IMR-90 (cell line): Measurements from ENCODE around the gene SH3GL2. TPM values are rescaled to one million over a fixed set of nuclear protein-coding genes. Genes with fewer than 3 reads are reported as not detected.

Experiments
- ATAC-seq: fragments of 200-7000 bp; cut with Tn5 transposase; 2 replicates; pipeline ENCODE4 v1.9.1; 2020; ENCODE audit warnings: low read depth, mild to moderate bottlenecking, moderate library complexity
- BruUV-seq: library from RNA; stranded (reverse); fragments of 400-500 nt; replicated peaks from 2 replicates; lab custom pipeline; 2021; lab: Mats Ljungman, UMichigan
- CTCF ChIA-PET: fragments of 300-600 bp; formaldehyde crosslinking; extraction: SDS; loops from one replicate; lab custom pipeline; 2021; ENCODE audit warnings: antibody characterized with exemption; lab: Yijun Ruan, JAX
- POLR2A ChIA-PET: fragments of 300-600 bp; sonication (Branson Sonifier 250); formaldehyde crosslinking; loops from one replicate; lab custom pipeline; 2022; ENCODE audit warnings: antibody characterized with exemption; ENCODE audit not compliant: unreplicated experiment; lab: Charles Lee
- DNase-seq: peaks from one replicate; pipeline ENCODE4 v3.0.0; 2013
- H2AFZ ChIP-seq: replicated peaks from 2 replicates; pipeline ENCODE3; 2013; ENCODE audit warnings: low read length, mild to moderate bottlenecking; ENCODE audit not compliant: poor library complexity
- H2AK5ac ChIP-seq: 2 replicates; pipeline ENCODE4 v1.6.1; 2013; ENCODE audit warnings: low read depth, low read length, inconsistent platforms
- H2AK9ac ChIP-seq: replicated peaks from 2 replicates; pipeline ENCODE3; 2013; ENCODE audit warnings: mild to moderate bottlenecking, low read depth, low read length, moderate library complexity; ENCODE audit not compliant: poor library complexity
- H2BK120ac ChIP-seq: 2 replicates; pipeline ENCODE4 v1.6.1; 2013; ENCODE audit warnings: low read depth, low read length, inconsistent platforms
- H2BK15ac ChIP-seq: 3 replicates; pipeline ENCODE4 v1.6.1; 2013; ENCODE audit warnings: low read depth, low read length, inconsistent platforms
- H2BK20ac ChIP-seq: 2 replicates; pipeline ENCODE4 v1.6.1; 2013; ENCODE audit warnings: low read depth, mild to moderate bottlenecking, inconsistent platforms, low read length, moderate library complexity
- H2BK5ac ChIP-seq: 2 replicates; pipeline ENCODE4 v1.6.1; 2013; ENCODE audit warnings: mild to moderate bottlenecking, low read depth, low read length, inconsistent platforms; ENCODE audit not compliant: poor library complexity, severe bottlenecking
- H3K14ac ChIP-seq: replicated peaks from 2 replicates; pipeline ENCODE4 v1.6.1; 2013; ENCODE audit warnings: low read depth, low read length, inconsistent platforms
- H3K18ac ChIP-seq: 2 replicates; pipeline ENCODE4 v1.6.1; 2013; ENCODE audit warnings: low read depth, low read length, control low read depth
- H3K23ac ChIP-seq: 2 replicates; pipeline ENCODE4 v1.6.1; 2013; ENCODE audit warnings: low read depth, low read length, inconsistent platforms
- H3K27ac ChIP-seq: 2 replicates; pipeline ENCODE4 v1.5.1; 2013; ENCODE audit warnings: mild to moderate bottlenecking, control low read depth, low read length; ENCODE audit not compliant: insufficient read depth
- H3K27me3 ChIP-seq: 2 replicates; pipeline ENCODE4 v1.6.1; 2013; ENCODE audit warnings: low read length; ENCODE audit not compliant: control insufficient read depth, insufficient read depth
- H3K36me3 ChIP-seq: 2 replicates; pipeline ENCODE4 v1.6.1; 2013; ENCODE audit warnings: low read length, mixed read lengths; ENCODE audit not compliant: control insufficient read depth, insufficient read depth
- H3K4ac ChIP-seq: 2 replicates; pipeline ENCODE4 v1.6.1; 2013; ENCODE audit warnings: low read depth, low read length, inconsistent platforms
- H3K4me1 ChIP-seq: 2 replicates; pipeline ENCODE4 v1.6.1; 2013; ENCODE audit warnings: low read length, mixed read lengths; ENCODE audit not compliant: control insufficient read depth, insufficient read depth
- H3K4me2 ChIP-seq: 2 replicates; pipeline ENCODE4 v1.6.1; 2013; ENCODE audit warnings: low read depth, mild to moderate bottlenecking, control low read depth, low read length, moderate library complexity
- H3K4me3 ChIP-seq: 2 replicates; pipeline ENCODE4 v1.5.1; 2013; ENCODE audit warnings: low read depth, mild to moderate bottlenecking, control low read depth, low read length, moderate library complexity; ENCODE audit not compliant: insufficient read depth
- H3K56ac ChIP-seq: 2 replicates; pipeline ENCODE4 v1.6.1; 2013; ENCODE audit warnings: low read length, inconsistent platforms; ENCODE audit not compliant: insufficient read depth; ENCODE audit errors: extremely low read depth
- H3K79me1 ChIP-seq, 2 experiments: 2 replicates each; pipeline ENCODE4 v1.6.1; 2013; ENCODE audit warnings: low read length in 2 of 2, inconsistent platforms in 1 of 2, low read depth in 1 of 2
- H3K9ac ChIP-seq: 2 replicates; pipeline ENCODE4 v1.6.1; 2013; ENCODE audit warnings: low read depth, low read length, control low read depth
- H3K9me1 ChIP-seq: 2 replicates; pipeline ENCODE4 v1.6.1; 2013; ENCODE audit warnings: low read length, inconsistent platforms; ENCODE audit not compliant: insufficient read depth
- H3K9me3 ChIP-seq: 2 replicates; pipeline ENCODE4 v1.6.1; 2013; ENCODE audit warnings: low read length; ENCODE audit not compliant: control insufficient read depth, insufficient read depth
- H4K20me1 ChIP-seq: 2 replicates; pipeline ENCODE4 v1.6.1; 2013; ENCODE audit warnings: low read length, inconsistent platforms; ENCODE audit not compliant: insufficient read depth
- H4K5ac ChIP-seq: 2 replicates; pipeline ENCODE4 v1.6.1; 2013; ENCODE audit warnings: mild to moderate bottlenecking, low read depth, low read length, control low read depth
- H4K8ac ChIP-seq, 2 experiments: 2 replicates each; pipeline ENCODE4 v1.6.1; 2013; ENCODE audit warnings: low read depth in 2 of 2, low read length in 2 of 2, control low read depth in 1 of 2, inconsistent platforms in 1 of 2
- H4K91ac ChIP-seq: 2 replicates; pipeline ENCODE4 v1.6.1; 2013; ENCODE audit warnings: low read depth, low read length, inconsistent platforms; ENCODE audit not compliant: insufficient read depth
- CEBPB ChIP-seq: IDR thresholded peaks from 2 replicates; pipeline ENCODE4 v1.6.1; 2012; ENCODE audit warnings: low read depth, low read length, improper control_type of control experiment
- CHD1 ChIP-seq: IDR thresholded peaks from 2 replicates; pipeline ENCODE4 v1.6.1; 2012; ENCODE audit warnings: low read depth, low read length, improper control_type of control experiment
- FOS ChIP-seq: fragments of 150-350 bp; IDR thresholded peaks from 2 replicates; pipeline ENCODE4 v1.6.1; 2016; ENCODE audit warnings: low read depth, low read length
- MAZ ChIP-seq: IDR thresholded peaks from 2 replicates; pipeline ENCODE4 v1.6.1; 2012; ENCODE audit warnings: low read depth, mild to moderate bottlenecking, low read length, improper control_type of control experiment, moderate library complexity, borderline replicate concordance
- RCOR1 ChIP-seq: IDR thresholded peaks from 2 replicates; pipeline ENCODE4 v1.6.1; 2012; ENCODE audit warnings: mild to moderate bottlenecking, low read length, improper control_type of control experiment; ENCODE audit not compliant: insufficient replicate concordance
- RFX5 ChIP-seq: IDR thresholded peaks from 2 replicates; pipeline ENCODE4 v1.8.0; 2012; ENCODE audit warnings: low read depth, mild to moderate bottlenecking, low read length, moderate library complexity
- WGBS, 2 experiments: methylation state at CpG; one replicate each; pipeline versions ENCODE4 v1.1.5 to v1.1.7; 2013; ENCODE audit warnings: missing lambda C conversion rate in 2 of 2; ENCODE audit not compliant: insufficient read length in 1 of 2; ENCODE audit errors: extremely low coverage in 2 of 2; 5-methylcytosine and 5-hydroxymethylcytosine counted together
- dilution Hi-C: fragments of 300-500 bp; cut with HindIII; formaldehyde crosslinking; loops from one replicate; pipeline ENCODE4 v1.14.3; 2018; ENCODE audit warnings: low sequenced_read_pairs; ENCODE audit not compliant: unreplicated experiment
- in situ Hi-C: fragments of 300-500 bp; cut with MboI; formaldehyde crosslinking; loops from 3 replicates; pipeline ENCODE4 v1.14.3; 2019; ENCODE audit warnings: low sequenced_read_pairs, inconsistent platforms, mixed read lengths
- intact Hi-C: fragments of 100-400 bp; cut with micrococcal nuclease; formaldehyde crosslinking; loops from 2 replicates; pipeline ENCODE4 v1.10.0; 2022
- polyA plus RNA-seq, 3 experiments: library from polyadenylated mRNA; depleted of rRNA; stranded (reverse); fragments of >200 nt; gene quantifications; 2 replicates each; pipeline ENCODE4 v1.2.3, GENCODE V29; 2012; ENCODE audit warnings: low replicate concordance in 1 of 3
- total RNA-seq: library from RNA; depleted of rRNA; stranded (reverse); fragments of >200 nt; gene quantifications from 2 replicates; pipeline ENCODE4 v1.2.3, GENCODE V29; 2012
- TF ChIP-seq, protein P1 (sequence below): fragments of 150-350 bp; IDR thresholded peaks from 2 replicates; pipeline ENCODE4 v1.6.1; 2017; ENCODE audit warnings: mild to moderate bottlenecking, antibody characterized with exemption, low read length, low read depth
- TF ChIP-seq, protein P2 (sequence below): conservative IDR thresholded peaks from 2 replicates; pipeline ENCODE4 v1.5.1; 2012; ENCODE audit warnings: mild to moderate bottlenecking, low read depth, low read length, improper control_type of control experiment

SH3GL2 gene
- total and polyA plus RNA-seq, 2 of the 4 experiments (the other 2 are of a cell fraction): under 0.01 to 0.05 TPM

DNA sequence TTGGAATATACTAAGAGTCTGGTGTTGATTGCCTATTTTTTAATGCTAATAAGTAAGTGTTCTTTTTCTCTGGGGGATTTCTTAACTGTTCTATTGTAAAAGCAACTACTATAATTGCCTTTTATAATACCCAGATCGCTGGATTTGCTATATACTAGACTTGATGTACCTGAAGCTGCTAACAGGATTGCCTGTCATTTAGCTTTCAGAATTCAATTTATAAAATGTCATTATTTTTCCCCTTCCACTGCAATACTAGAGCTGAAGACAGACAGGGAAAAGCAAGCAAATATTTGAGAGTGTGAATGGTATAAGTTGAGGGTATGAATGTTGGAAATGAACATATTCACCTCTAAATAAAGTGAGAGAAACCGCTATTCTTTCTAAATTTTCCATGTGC is 115.5 kb downstream of the SH3GL2 start:
- CTCF ChIA-PET: no interaction called here
- H4K91ac ChIP-seq: no peak overlapping the region

More for the DNA sequence above, 115.5 kb downstream of the SH3GL2 start:
- Histone ChIP-seq H3K18ac (no peak overlapping the region), H2BK20ac (no peak overlapping the region), H3K9ac (no peak overlapping the region), H3K4me2 (no peak overlapping the region), H3K9me3 (no peaks in the 10 kb centered on the region), H3K9me1 (no peaks in the 10 kb centered on the region), H2AK5ac (no peak overlapping the region), H3K14ac (no peak overlapping the region), H3K27ac (no peak overlapping the region), H3K36me3 (no peaks in the 10 kb centered on the region), H3K4me3 (no peak overlapping the region), H2AK9ac (no peak overlapping the region), H4K20me1 (no peaks in the 10 kb centered on the region), H4K8ac (no peak overlapping the region), H2BK15ac (no peak overlapping the region), H3K4ac (no peak overlapping the region), H2BK5ac (no peak overlapping the region), H3K56ac (no peak overlapping the region), H4K5ac (no peak overlapping the region), H3K23ac (no peak overlapping the region), H2BK120ac (no peak overlapping the region), H2AFZ (no peak overlapping the region), H3K4me1 (no peaks in the 10 kb centered on the region), H3K27me3 (no peaks in the 10 kb centered on the region), H3K79me1 (no peaks in the 10 kb centered on the region)
- TF ChIP-seq RFX5 (no peak), CEBPB (no peak), CHD1 (no peak), MAZ (no peak), FOS (no peak), RCOR1 (no peak)
- TF ChIP-seq, protein P1, sequence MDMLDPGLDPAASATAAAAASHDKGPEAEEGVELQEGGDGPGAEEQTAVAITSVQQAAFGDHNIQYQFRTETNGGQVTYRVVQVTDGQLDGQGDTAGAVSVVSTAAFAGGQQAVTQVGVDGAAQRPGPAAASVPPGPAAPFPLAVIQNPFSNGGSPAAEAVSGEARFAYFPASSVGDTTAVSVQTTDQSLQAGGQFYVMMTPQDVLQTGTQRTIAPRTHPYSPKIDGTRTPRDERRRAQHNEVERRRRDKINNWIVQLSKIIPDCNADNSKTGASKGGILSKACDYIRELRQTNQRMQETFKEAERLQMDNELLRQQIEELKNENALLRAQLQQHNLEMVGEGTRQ: no peak
- TF ChIP-seq, protein P2, sequence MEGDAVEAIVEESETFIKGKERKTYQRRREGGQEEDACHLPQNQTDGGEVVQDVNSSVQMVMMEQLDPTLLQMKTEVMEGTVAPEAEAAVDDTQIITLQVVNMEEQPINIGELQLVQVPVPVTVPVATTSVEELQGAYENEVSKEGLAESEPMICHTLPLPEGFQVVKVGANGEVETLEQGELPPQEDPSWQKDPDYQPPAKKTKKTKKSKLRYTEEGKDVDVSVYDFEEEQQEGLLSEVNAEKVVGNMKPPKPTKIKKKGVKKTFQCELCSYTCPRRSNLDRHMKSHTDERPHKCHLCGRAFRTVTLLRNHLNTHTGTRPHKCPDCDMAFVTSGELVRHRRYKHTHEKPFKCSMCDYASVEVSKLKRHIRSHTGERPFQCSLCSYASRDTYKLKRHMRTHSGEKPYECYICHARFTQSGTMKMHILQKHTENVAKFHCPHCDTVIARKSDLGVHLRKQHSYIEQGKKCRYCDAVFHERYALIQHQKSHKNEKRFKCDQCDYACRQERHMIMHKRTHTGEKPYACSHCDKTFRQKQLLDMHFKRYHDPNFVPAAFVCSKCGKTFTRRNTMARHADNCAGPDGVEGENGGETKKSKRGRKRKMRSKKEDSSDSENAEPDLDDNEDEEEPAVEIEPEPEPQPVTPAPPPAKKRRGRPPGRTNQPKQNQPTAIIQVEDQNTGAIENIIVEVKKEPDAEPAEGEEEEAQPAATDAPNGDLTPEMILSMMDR: no peak
- in situ Hi-C loops (no loop called here), intact Hi-C loops (no loop called here), dilution Hi-C loops (no loop called here)
- ATAC-seq (no peak), DNase-seq (no peak)
- POLR2A ChIA-PET: no interaction called here
- WGBS, 2 experiments: no CpG with 5 or more reads among the region's 2 CpGs
- BruUV-seq: no TSS peak
